Bone marrow (tissue), 2 donors: Measurements from ENCODE around the gene GNAZ.

ENCODE experiments used
- DNase-seq, 2 donors: peaks; one replicate each; lab custom pipeline; 2025; lab: John Stamatoyannopoulos, UW

GNAZ gene

DNA sequence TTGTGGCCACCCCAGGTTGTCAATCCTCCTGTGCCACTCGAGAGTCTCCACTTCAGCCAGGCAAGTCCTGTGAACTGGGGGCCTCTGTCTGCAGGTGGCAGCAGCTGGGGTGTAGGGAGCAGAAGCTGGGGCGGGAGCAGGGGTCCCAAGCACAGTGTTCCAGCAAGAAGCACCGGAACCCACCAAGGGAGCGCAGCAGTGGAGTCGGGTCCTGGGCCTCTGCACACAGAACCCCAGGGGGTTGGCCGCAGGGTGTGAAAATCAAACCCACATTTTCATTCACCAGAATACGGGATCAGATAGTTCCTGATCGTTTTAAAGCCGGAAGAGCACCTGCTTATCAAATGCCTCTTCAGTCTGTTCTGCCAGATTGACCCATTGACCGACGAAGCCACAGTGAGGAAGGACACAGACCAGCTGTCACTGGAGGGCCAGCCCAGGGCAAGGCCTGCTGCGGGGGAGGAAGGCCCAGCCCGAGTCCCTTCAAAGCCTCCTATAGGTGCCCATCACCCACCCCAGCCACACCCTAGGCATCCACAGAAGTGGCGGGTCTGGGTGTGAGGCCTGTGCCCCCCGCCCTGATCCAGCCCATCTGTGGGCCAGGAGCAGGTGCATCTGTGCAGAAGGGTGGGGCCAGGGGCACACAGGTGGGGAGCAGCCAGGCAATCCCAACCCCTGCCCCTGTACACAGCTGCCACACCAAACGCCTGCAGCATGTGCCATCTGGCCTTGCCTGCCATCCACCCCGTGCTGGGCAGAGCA is 37.3 kb downstream of the GNAZ start:
- DNase-seq: no peak

DNA sequence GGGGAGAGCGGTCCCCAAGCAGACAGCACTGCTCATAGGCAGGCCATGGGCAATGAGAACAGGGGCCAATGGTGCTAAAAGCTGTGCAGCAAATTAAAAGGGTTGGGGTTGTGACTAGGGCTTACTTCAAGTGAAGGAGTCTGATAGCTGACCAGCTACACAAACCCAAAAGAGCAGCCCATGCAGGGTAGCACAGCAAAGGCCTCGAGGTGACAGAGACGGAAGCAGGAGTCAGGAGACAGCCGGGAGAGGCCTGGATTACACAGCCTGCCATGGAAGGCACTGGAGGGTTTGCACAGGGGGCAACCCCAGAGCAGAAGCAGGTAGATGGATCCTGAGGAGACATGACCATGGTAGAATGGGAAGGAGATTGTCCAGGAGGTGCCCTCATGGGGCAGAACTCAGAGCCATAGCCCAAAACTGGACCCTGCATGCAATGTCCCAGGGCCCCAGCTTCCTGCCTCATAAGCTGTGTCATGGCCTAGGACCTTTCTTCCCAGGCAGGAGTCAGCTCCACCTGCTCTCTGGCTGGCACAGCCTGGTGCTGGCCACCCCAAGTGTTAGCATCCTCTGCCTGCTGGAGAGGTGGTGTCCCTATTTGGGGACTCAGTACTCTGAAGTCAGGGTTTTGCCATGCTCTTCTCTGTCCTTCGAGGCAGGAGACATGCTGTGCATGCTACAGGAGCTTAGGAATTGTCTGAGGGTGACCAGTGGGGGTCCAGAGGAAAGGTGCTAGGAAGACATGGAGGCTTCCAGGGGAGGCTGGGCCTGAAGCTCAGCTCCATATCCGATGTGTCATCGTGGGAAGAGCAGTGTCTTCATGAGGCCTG is 38.1 kb downstream of the GNAZ start:
- DNase-seq: no peak

DNA sequence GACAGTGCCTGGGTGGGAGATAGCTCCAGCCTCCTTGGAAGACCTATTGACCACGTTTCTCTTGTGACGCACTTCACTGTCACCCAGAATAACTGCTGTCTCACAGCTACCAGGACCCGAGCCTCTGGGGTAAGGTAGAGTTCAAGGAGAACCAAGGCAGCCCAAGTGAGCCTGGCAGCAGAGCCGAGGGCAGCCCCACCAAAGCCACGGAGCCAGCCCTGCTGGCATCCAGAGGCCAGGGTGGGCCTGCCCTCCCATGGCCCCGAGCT is 38.7 kb downstream of the GNAZ start:
- DNase-seq: no peak

DNA sequence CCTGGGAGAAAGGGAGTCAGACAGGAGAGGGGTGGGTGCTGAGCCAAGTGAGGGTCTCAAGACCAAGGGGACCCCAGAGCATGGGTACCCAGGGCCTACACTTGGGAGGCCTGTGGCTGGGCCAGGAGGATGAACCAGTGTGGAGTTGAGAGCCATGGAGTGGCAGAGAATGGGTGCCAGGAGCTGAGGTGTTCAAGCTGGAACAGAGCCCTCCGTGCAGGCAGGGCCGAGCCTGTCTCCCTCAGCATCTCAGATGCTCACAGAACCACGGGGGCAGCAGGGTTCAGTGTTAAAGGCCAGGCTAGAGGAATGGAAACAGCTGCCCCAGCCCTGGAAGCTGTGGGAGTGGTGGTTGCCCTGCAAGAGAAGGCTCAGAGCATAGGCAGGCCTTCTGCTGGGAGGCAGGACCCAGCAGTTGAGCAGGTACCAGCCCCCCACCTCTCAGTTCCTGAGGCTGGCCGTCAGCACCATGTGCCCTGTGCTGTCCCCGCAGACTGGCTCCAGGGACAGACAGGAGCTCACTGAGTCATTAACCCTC is 39.2 kb downstream of the GNAZ start:
- DNase-seq: no peak

DNA sequence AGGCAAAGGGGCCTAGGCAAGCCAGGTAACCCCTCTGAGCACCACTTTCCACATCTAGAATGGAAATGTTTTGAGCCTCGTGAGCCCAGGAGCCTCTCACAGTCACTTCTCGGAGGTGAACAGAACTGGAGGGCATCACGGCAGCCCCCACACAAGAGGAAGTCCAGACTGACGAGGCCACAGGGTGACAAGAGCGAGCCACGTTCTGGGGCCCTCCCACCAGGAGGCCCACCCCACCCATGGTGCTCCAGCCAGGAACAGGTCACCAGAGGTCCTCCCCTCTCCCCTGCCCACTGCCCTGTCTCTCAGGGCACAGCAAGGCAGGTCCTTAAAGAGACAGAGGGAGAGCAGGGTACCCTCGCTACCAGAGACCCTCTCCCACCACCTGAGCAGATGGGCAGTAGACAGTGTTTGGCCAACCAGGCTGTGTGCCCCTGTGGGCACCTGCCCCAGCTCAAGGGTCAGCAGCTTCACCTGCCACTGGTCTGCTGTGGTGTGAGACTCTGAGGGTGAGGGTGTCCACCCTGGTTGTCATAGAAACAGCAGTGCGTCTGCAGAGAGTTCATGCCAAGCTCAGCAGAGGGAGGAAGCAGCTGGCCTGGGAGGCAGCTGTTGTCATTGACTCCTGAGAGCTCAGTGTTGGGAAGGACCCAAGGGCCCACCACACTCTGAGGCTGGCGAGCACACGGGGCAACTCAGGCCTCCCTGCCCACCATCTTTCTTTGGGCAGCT is 40.0 kb downstream of the GNAZ start:
- DNase-seq: no peak

DNA sequence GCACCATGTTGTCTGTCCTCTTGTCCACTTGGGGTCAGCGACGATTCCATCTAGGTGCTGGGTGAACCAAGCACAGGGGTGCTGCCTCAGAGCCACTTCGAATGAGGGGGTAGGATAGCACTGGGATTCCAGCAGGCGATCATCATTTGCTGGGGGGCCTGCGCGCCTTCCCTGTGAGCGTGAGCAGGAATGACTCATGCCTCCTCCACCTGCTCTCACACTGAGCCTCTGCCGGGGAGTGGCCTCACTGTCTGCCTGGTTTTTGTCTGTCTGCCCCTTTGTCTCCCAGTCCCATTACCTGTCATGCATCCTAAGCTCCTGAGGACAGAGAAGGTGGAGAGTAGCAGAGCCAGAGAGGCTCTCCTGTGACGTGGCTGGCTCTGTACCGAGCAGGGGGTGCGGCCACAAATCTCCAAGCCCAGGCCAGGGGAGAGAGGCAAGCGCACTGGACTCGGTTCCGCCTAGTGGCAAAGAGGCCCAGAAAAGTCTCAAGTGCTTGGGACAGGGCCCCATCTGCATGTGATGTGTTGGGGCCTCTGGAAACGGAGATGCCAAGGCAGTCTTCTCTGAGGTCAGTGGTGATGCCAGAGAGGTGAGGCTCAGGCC is 40.7 kb downstream of the GNAZ start:
- DNase-seq: no peak

DNA sequence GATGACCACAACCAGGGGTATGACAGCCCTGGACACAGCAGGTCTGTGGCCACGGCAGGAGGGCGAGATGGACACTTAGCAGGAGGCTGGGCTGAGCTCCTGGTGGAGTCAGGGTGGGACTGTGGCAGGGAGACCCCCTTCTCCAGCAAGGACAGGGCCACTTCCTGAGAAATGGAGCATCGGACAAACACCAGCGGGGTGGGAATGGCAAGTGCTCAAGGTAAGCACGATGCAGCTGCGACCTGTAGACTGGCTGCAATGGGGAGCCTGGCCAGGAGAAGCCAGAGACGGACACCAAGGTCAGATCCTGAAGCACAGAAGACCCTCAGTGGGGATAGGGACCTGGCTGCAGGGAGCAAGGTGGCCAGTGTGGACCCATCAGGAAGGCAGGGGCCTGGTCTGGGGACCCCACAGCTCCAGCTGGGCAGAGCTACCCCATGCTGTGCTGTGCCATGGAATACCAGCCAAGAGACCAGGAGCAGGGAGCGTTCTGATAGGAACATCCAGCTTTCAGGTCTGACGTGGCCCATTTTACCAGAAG is 42.2 kb downstream of the GNAZ start:
- DNase-seq: no peak

DNA sequence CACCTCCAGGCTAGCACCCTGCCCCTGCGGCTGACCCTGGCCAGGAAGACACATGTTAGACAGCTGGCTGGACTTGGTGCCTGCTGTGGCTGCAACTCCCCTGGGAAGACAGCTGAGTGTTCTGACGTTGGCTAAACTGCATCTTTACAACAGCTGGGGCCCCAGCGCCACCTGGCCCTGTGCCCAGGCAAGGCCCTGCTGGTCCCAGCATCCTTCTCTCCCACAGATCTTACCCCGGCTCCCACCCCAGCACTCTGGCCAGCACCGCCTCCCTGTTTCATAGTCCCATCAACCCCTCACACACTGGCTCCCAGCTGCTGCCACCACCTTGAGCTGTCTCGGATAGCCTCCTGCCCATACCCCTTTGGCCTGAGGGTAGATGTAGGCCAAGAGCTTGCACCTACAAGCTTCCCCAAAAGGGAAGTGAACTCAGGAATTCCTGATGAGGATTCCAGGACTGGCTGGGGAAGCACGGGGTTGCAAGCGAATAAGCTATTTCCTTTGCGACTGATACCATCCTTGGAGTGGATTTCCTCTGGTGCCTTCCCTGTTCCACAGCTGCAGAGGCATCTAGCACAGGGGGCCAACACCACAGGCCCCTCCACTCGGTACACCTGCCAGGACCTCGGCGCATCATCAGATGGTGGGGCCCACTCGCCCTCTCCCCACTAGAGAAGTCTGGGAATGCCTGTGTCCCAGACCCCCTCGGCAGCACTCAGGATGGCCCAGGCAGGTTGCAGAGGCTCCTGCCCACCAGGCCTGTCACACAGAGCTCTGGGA is 42.9 kb downstream of the GNAZ start:
- no peak for DNase-seq

DNA sequence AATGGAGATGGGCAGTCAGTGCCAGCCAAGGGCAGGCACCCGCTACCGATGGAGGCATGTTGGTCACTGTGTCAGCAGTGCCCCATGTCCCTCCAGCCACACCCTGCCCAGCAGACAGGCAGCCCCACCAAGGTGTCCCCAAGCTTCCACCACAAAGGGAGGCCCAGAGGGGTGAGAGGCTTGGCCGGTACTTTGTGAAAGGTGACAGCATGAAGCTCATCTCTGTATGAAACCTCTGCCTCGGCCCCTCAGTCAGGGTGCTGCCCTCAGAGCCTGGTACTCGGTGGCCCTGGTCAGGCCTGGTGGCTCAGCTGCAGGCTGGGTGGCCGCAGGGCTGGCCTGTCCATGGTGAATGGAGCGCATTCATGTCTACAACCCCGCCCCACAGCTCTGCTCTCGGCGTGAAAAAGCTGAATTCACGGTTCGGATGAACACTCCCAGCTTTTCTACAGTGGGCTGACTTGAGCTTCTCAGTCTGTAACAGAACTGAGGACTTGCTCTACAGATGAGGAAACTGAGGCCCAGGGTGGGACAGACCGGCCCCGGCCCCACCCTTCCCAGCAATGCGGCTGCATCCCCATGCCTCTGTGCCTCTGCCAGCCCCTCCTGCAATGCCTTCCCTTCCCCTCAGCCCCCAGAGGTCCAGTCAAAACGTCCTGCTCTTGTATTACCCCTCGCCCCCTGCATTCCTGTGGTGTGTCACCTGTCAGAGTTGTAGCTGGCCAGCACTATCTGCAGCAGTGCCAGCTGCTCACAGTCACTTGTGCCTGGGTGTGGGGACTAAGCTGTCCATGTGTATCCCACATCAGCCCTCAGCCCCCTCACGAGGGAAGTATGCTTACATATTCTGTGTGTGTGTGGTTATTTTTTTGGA is 43.8 kb downstream of the GNAZ start:
- DNase-seq: no peak

DNA sequence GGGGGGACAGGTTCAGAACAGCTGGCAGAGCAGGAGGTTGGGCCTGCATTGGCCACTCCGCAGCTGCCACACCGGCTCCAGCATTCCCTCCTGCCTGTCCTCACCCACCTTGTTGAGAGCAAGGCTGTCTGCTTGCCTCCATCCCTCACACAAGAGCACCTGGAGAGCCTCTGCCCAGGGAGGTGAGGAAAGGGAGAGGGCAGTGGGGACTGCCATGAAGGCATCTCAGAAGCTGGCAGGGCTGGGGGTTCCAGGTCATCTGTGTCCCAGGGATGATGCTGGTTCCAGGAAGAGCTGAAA is 44.4 kb downstream of the GNAZ start:
- no peak for DNase-seq

DNA sequence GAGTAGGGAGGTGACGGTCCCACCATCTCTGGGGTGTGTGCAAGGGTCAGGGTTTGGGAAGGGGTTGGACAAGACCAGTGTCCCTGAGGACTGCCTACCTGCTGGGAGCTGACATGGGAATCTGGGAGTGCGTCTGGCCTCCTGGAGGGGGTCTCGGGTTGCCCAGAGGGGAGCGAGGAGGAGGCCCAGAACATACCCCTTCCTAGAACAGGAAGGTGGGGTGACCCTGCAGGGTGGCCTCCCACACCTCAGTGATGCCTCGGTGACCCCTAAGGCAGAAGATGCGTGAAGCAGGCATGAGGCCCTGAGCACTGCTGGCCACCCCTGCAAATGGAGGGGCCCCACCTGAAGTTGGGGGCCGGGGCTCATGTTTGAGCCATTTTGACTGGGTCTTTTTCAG is 45.0 kb downstream of the GNAZ start:
- DNase-seq: no peak

DNA sequence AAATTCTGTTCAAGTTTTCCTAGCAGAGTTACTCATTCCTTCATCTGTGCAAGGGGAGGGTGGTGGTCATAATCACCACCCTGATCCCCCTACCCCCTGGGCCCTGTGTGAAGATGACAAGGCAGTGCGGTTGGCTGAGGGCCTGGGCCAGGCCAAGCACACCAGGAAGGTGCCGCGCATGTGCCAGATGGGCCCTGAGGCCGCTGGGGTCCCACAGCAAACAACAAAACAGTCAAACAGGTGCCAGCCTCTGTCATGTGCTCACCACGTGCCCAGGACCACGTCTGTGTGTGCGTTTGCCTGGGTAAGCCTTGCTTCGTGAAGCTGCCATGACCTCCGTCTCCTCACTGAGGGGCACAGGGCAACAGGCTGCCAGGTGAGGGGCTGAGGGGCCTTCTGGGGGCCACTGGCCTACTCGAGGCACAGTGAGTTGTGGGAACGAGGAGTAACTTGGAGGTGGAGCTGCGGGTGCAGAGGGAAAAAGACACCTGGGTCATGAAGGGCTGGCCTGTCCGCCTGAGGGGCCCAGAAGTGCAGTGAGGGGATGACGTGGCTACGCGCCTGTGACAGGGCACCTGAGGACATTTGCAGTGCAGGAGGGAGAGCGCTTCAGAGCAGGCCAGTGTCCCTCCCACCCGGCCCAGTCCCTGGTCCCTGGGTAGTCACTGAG is 45.6 kb downstream of the GNAZ start:
- no peak for DNase-seq

DNA sequence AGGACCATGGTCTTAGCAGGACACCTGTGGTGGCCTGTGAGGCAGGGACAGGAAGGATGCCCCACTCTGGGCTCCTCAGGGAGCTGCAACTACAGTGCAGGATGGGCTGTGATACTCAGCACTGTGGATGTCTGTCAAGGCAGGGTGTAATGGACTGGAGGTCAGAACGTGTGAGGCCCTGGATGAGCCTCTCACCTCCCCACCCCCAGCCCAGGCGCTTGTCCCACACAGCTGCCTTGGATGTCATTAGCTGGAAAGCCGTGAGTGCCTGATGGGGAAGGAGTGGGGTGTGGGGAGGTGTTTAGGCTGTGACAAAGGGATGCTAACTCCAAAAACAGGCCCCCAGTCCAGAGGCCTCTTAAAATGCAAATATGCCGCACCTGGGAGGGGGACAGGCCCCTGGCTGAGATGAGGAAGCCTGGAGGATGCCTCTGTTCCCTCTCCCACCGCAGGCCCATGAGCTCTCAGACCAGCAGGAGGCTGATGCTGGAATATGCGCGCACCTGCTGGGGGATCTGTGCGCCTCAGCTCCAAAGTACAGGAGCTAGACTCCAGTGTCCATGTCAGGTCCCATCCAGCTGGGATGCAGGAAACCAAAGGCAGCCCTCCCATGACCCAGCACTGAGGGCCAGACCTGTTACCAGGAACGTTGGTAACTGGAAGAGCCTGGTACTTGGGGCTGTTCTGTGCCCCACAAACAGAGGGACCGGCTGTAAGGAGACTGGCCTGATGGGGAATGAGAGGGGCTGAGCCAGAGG is 46.4 kb downstream of the GNAZ start:
- no peak for DNase-seq

DNA sequence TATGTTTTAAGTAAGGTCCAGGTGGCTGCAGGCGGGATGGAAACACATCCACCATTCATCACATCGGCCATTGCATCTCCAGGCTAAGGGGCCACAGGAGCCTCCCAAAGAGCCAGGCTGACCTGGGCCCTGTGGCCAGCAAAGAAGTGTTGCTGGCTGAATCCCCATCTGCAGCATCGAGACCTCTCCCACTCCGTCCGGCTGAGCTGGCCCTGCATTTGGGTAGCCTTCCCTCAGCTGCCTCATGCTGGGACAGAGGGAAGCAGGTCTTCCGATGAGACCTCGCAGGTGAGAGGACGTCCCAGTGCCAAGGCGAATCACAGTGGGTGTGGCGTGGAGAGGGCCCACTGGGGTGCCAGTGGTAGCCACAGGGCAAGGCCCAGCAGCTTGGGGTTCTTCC is 47.0 kb downstream of the GNAZ start:
- no peak for DNase-seq

DNA sequence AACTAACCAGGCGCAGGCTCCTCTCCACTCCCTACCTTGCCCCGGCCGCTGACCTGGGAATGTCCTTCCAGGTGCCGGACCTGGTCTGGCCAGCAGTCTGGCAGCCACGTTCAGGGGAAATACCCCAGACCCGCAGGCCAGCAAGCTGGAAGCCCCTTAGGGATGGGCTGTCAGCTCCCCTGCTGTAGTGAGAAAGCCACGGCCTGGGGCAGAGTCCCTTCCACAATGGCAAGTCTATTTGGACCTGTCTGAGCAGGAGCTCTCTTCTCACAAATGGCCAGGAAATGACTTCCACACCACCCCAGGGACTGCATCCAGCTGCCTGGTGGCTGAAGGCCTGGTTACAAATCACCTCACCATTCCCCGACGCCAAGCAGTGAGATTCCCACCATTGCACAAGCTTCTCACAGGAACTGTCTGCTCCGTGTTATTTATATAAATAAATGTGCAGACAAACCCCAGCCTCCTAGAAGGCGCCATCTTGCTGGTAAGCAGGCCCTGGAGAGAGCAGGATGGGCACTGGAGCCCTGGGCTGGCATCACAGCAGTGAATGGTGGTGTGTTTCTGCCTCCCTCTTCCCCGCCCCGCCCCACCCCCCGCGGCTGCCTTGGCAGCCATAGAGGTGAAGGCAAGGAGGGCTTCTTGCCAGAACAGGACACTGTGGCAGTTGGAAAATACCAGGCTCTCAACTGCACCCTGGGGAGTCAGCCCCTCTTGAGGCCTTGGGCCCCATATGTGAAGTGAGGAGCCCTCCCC is 47.8 kb downstream of the GNAZ start:
- DNase-seq: no peak

DNA sequence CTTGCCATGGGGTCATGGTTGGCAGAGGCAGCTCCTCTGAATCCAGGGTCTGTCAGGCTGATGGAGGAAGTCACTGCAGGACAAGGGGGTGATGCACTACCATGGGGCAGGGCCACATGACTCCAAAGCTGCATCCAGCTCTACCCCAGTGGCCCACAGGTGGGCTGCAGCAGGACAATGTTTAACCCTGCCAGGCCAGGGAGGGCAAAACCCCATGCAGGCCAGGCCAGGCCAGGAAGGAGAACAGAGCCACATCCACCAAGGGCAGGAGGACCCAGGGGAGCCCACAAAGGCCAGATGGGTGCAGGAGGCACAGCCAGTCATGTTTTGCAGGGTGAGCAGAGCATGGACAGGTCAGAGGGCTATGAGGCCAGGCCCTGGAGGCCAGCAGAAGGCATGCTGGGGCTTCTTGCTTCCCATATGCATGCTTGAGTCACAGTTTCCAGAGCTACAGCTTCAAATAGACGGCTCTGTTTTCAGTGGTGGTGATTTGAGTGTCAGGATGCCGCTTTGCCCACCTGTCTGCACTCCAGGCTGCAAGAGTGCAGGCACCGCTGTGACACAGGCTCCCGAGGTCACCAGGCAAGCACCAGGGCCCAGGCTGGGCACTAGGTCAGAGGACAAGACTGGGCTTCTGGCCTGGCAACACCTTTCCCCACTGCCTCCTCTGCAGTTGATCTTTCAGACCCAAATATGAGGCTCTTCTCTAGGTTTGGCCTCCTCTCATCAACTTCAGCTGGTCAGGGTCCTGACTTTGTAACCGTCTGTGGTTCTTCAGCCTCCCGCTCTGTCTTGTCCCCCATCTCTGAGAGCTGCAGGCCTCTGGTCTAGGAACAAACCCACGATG is 48.6 kb downstream of the GNAZ start:
- no peak for DNase-seq
